Stimulated activated CD8-positive, alpha-beta memory T cell treated with anti-CD3 and anti-CD28 coated beads, Interleukin-15, amount 100 ng/mL, for 24 hours (primary cell): ENCODE results near the gene ZNF726.
"Not testable (repeated sequence)": the region's sequence is repeated elsewhere in the genome, so short reads cannot be mapped to it uniquely, and the experiment has no call there.

ENCODE experiments used
- DNase-seq: peaks from one replicate; pipeline ENCODE4 v3.0.0-alpha.2; 2020; ENCODE audit warnings: low read depth

Gene ZNF726

DNA sequence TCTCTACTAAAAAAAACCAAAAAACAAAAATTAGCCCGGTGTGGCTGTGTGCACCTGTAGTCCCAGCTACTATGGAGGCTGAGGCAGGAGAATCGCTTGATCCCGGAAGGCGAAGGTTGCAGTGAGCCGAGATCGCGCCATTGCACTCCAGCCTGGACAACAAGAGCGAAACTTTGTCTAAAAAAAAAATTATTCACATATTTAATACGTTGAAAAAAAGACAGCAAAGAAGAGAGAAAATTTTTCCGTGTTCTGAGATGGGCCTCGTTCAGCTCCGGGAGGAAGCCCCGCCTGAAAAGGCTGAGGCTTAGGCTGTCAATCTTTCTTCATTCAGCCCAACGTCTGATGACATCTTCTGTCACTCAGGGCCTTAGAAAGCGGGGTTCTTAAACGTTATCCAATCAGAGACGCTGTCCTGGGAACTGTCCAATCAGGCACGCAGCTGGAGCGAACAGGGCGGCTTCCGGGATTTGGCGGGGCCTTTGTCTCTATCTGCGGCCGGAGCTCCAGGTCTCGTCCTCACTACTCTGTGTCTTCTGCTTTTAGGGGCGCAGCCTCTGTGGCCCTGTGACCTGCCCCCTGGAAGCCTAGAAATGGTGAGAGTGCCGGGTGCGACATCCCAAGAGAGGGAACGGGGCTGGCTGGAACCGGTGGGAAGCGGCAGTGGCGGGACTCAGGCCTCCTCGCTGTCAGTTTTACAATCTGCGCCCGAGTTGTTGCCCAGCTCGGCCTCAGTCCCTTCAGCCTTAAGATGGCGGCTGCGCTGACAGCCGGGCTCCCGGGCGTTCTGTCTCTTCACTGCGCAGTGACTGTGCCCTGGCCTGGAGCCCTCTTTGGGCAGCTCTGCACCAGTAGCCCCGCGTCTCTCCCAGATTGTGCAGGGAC, at the start of gene ZNF726:
Gene ZNF726 (plus strand): TSS at position 485 of the 885 bp plus-strand sequence. CDS start 109 bp downstream, at position 594.
- DNase-seq: peak; percentile 46

DNA sequence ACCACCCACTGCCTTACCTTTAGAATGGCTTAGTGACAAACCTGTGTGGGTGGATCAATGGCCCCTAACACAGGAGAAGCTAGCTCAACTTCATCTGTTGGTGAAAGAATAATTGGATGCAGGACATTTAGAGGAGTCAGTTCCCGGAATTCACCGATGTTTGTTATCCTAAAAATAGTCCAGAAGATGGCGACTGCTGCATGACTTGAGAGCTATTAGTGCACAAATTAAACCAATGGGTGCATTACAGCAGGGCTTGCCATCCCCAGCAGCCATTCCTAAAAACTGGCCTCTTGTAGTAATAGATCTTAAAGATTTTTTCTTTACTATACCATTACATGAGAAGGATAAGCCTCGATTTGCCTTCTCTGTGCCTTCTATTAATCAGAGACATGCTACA, 46.8 kb upstream of the ZNF726 start:
- DNase-seq: no peak

DNA sequence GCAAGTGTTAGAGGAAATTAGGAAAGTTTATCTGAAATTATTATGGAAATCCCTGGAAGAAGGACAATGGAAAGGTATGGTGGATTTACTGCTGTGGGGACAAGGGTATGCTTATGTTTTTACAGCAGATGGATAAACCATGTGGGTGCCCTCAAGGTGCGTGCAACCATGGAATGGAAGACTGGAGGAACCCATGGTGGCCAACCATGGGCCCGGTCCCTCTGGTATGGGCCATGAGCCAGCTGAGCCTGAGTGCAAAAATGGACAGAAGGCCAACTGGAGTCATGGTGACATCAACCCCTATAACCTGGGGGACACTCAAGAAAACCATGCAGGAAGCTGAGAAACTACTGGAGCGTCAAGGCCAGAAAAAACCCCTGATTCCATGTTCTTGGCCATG, 46.1 kb upstream of the ZNF726 start:
- DNase-seq: no peak

DNA sequence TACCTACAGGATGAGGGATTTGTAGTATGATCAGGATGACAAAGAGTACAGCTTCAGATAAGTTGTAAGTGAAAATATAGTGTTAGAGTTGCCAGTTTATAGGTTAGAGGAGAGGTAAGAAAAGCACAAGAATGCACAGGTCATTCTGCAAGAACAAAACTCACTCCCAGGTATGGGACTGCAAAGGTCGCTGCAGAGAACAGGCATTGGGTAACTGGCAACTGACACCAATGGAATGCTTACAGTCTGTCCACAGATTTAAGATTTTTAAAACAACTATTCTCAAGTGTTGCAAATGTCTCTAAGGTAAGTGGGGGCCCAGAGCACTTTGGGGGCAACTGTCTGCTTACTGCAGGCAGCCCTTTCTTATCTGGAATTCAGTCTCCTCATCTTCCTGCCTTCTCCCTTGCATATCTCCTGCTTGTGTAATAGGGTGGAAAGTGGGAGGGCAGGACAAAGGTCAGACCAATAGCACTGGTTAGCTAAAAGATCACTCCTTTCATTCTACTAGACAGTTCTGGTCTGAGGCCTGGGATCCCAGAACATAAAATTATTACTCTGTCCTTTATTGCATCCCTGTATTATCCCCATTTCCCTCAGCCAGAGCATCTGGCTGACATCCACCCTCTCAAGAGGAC, 42.3 kb upstream of the ZNF726 start:
- DNase-seq: no peak

DNA sequence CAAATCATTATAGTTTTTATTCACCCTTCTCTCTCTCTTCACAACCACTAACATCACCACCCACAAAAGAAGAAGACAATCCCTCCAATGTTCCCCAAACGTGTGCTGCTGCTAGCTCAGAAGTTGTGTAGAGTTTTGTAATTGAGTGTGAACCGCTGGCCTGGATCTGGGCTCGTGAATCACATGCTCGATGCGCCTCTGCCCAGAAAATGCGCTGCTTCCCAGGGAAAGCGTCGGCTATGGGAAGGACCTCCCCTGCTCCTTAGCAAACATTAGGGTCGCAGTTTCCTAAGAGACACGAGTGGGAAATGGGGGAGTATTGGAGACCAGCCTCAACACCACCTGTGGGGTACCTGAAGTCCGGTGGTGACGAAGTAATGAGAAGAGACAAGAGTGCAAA, 38.4 kb upstream of the ZNF726 start:
- DNase-seq: no peak

DNA sequence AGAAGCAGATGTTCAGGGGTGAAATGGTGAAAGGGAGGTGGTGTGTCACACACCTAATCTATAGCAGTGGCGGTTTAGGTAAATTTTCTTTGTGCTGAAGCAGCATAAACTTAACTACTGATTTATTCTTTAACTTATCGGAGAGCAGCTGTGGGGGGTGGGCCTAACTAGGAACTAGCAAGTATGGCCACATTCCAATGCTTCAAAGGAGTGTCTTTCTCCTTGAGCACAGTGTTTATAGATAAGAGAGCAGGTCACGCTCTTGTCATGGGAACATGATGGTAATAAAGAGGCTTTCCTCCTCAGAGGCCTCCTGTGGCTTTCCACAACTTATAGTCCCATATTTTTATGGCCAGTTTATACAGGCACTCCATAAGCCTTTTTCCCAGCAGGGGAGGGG, 37.9 kb upstream of the ZNF726 start:
- not testable (repeated sequence) for DNase-seq

DNA sequence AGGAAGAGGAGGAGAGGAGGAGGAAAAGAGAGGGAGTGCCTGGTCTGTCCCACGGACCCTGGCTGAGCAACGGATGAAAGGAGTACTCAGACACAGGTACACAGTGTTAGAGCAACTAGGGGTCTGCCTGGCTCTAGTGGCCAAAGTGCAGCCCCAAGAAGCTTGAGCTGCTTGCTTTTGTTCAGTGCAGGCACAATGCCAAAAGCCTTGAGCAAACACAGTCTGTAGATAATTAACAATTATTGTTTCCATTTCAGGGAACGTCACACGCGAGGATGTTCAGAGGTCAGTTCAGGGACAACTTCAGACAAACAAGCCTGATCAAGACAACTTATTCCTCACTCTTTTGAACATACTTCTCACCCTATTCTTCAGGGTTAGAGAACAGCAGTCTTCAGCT, 32.2 kb upstream of the ZNF726 start:
- DNase-seq: no peak

DNA sequence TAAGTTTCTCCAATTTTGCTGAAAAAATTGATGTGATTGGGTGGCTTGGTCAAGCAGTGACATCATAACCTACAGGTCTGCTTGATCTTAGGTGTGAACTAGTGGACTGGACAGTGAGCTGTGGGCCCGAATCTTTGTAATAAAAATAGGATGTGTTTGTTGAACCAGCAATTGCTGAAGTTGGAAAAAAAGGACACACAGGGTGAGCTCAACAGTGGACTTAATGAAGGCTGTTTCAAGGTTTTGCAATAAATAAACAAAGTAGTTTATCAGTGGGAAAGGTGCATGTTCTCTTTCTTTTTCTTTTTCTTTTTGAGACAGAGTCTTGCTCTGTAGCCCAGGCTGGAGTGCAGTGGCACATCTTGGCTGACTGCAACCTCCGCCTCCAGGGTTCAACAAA, 30.3 kb upstream of the ZNF726 start:
- DNase-seq: no peak

DNA sequence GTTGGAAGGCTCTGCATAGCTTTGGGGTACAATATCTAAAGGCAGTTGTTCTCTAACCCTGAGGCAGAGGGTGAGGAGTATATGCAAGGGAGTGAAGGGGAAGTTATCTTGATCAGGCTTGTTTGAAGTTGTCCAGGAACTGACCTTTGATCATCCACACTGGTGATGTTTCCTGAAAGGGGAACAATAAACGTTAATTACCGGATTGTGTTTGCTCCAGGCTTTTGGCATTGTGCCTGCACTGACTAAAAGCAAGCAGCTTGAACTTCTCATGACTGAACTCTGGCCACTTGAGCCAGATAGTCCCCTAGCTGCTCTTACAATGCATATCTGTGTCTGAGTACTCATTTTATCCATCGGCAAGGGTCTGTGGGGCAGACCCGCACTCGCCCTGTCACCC, 27.0 kb upstream of the ZNF726 start:
- DNase-seq: no peak

DNA sequence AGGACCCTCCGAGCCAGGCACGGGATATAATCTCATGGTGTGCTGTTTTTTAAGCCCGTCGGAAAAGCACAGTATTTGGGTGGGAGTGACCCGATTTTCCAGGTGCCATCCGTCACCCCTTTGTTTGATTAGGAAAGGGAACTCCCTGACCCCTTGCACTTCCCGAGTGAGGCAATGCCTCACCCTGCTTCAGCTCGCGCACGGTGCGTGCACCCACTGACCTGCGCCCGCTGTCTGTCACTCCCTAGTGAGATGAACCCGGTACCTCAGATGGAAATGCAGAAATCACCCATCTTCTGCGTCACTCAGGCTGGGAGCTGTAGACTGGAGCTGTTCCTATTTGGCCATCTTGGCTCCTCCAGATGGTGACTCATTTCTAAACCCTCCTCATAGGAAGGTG, 18.6 kb upstream of the ZNF726 start:
- not testable (repeated sequence) for DNase-seq

DNA sequence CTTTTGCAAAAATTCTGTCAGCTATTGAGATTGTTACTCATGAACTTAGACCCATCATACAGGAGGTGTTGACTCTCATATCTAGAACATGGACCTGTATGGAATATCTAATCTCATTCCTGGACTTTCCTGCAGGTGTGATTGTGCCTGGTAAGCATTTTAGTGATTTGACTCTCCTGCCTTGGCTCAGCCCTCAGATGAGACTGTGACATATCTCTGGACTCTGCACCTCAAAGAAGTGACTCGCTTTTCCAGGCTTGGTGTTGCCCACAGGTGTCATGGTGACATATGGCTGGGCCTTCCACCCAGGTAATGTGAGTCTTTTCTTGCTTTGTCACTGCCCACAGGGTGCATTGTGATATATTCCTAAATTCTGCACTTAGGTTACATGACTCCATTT, 17.8 kb upstream of the ZNF726 start:
- DNase-seq: no peak

DNA sequence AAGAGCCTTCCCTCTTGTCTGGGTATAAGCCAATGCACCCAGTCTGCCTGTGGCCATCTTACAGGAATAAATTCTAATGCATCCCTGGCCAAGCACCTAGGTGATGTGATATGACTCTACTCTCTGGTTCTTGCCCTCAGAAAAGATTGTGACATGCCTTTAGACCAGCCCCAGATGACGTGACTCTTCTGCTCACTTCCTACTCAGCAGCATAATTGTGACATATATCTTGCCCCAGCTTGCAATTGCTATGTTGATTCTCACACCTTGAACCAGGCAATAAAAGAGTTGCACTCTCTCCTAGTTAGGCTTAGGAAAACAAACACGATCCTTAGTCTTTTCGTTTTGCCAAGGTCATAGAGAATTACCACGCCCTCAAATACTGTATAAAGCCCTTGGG, 13.3 kb upstream of the ZNF726 start:
- DNase-seq: no peak

DNA sequence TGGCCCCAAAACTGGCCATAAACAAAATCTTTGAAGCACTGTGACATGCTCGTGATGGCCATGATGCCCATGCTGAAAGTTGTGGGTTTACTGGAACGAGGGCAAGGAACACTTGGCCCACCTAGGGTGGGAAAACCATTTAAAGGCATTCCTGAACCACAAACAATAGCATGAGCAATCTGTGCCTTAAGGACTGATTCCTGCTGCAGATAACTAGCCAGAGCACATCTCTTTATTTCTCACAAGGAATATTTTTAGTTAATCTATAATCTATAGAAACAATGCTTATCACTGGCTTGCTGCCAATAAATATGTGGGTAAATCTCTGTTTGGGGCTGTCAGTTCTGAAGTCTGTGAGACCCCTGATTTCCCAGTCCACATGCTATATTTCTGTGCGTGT, 10.3 kb upstream of the ZNF726 start:
- DNase-seq: no peak

DNA sequence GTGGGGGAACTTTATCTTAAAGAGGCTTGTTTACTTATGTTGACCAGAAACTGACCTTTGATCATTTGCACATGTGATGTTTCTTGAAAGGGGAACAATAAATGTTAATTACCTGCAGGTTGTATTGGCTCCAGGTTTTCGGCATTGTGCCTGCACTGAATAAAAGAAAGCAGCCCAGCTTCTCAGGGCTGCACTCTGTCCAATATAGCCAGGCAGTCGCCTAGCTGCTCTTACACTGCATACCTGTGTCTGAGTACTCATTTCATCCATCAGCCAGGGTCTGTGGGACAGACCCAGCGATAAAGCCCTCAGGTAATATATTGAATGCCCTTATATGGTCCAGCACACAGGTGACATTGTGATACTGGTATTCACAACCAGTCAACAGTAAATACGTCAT, 8.9 kb upstream of the ZNF726 start:
- no peak for DNase-seq

DNA sequence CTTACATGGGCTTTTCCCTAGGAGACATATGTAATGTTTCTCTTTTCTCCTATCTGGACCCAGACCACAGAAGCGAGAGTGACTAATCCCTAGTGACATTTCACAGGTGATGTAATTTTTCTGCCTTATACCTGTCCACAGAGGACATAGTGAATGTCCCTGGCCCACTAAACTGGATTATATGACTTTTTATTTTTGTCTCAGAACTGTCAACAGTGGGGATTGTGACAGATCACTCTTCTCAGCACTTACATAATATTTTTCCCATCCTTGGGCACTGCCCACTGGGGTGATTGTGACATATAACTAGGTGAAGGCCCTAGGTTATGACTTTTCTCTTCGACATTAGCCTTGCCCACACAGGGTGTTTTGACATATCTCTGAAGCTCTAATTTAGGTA, 7.9 kb upstream of the ZNF726 start:
- no peak for DNase-seq

DNA sequence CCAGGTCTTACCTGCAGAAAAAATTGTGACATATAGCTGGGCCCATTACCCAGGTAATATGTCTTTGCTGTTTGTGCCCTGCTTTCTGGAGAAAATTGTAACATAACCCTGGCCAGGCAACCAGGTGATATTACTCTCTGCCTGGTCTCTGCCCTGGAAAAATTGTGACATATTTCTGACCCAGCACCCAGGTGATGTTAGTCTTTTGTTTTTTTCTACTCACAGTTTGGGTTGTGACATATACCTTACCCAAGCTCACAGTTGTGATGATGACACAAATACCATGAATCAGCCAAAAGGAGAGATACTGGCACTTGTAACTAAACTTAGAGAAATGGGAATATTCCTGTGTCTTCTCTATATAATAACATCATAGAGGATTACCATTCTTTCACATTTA, 6.5 kb upstream of the ZNF726 start:
- no peak for DNase-seq

DNA sequence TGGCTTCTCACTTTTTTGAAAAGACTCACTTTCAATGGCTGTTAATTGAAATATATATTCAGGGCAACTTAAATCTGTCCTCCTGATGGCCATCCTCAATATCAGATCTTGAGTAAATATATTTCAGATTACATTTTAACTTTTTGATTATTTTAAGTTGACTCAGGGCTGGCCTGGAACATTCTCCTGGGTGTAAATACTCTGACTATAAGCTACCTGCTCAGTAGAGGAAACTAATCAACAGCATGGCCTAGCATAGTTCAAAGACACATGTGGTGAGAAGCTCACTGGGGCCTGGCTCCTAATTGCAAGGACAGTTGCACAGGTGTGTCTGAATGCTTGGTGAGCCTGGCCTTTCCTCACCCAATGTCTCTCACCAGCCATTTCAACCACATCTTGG, 5.5 kb upstream of the ZNF726 start:
- DNase-seq: no peak

DNA sequence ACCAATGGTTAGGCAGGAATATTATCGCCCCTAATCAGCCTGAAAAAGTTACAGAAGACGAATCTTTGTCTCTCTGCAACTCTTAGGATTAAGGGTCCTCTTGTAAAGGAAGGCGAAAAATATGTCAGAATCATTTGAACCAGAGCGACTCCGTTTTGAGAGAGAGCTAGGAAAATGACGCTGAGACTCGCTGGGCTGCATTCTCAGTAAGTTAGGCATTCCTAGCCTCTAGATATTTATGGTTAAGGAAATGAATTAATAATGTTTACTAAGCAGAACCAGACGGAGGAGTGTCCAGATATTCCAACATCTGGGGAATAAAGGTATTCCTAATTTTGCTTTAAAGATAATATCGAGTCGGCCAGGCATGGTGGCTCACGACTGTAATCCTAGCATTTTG, 755 bp upstream of the ZNF726 start:
- no peak for DNase-seq

DNA sequence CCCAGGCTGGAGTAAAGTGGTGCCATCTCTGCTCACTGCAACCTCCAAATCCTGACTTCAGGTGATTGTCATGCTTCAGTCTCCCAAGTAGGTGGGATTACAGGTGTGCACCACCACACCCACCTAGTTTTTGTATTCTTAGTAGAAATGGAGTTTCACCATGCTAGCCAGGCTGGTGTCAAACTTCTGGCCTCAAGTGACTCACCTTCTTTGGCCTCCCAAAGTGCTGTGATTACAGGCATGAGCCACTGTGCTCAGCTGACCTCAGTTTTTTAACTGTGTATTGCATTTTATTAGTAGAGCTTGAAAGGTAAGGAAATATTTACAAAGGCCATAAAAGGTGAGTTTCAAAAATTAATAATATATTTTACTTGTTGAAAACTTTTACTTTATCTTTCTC, 2.3 kb downstream of the ZNF726 start:
- no peak for DNase-seq

DNA sequence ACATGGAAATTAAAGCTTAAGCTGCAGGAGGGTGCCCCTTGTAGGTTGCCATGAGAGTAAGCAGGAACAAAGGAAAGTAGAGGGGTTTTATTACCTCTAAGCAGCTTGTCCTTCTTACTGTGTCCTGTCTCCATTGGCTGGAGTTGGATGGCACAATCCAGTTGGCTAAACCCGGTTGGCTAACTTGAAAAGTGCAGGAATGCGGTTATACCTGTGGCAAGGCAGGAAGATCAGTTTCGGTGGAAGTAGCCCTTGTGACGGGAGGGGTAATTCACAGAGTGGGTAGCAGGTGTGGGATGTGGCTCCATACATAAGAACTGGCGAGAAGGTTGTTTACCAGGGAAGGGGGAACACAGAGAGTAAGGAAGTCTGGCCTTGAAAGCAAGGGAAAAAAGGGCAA, 3.2 kb downstream of the ZNF726 start:
- DNase-seq: no peak

DNA sequence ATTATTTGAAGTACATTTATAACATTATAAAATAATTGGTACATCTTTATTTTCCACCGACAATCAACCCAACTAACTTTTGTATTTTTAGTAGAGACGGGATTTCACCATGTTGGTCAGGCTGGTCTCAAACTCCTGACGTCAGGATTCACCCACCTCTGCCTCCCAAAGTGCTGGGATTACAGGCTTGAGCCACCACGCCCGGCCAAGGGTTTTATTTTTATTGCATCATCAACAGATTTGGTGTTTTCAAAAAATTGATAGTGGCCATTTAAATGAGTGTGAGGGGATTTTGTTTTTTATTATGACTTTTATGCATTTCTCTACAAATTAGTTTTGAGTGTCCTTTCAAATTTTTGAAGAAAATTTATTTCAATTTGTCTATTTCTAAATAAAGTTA, 10.6 kb downstream of the ZNF726 start:
- no peak for DNase-seq

DNA sequence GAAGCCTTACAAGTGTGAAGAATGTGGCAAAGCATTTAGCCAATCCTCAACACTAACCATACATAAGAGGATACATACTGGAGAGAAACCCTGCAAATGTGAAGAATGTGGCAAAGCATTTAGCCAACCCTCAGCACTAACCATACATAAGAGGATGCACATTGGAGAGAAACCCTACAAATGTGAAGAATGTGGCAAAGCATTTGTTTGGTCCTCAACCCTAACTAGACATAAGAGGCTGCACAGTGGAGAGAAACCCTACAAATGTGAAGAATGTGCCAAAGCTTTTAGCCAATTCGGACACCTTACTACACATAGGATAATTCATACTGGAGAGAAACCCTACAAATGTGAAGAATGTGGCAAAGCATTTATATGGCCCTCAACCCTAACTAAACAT, 18.2 kb downstream of the ZNF726 start:
- no peak for DNase-seq

DNA sequence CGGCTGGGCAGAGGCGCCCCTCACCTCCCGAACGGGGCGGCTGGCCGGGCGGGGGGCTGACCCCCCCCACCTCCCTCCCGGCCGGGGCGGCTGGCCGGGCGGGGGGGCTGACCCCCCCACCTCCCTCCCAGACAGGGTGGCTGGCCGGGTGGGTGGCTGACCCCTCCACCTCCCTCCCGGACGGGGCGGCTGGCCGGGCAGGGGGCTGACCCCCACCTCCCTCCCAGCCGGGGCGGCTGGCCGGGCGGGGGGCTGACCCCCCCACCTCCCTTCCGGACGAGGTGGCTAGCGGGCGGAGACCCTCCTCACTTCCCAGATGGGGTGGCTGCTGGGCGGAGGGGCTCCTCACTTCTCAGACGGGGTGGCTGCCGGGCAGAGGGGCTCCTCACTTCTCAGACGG, 22.3 kb downstream of the ZNF726 start:
- not testable (repeated sequence) for DNase-seq

DNA sequence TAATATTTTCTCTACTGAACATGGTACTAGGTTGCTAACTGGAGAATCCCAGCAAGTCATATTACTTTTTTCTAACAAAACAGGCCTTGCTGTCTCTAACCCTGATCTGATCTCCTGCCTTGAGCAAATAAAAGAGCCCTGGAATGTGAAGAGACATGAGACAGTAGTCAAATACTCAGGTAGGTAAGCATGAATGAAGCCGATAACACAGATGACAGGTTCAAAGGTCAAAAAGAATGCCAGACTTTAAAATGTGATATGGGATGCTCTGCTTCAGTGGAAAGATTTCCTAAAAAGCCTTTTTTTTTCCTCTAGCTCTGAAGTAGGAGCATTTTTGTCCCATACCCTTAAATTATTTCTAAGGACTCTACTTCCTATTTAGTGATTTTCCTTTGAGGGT, 28.7 kb downstream of the ZNF726 start:
- no peak for DNase-seq
